Bronchial epithelial cell (primary cell): ENCODE measurements around the gene CACNA1H. TPM values are rescaled to one million over a fixed set of nuclear protein-coding genes. Genes with fewer than 3 reads are reported as not detected.
"Not testable (repeated sequence)": the region's sequence is repeated elsewhere in the genome, so short reads cannot be mapped to it uniquely, and the experiment has no call there.

Source experiments
- DNase-seq: peaks from one replicate; pipeline ENCODE4 v3.0.0-alpha.2; 2010; ENCODE audit warnings: low read depth
- FAIRE-seq: peaks from 2 replicates; lab custom pipeline; 2011; peaks lifted over from hg19 to GRCh38; lab: Jason Lieb, UNC
- H3K27me3 ChIP-seq: 2 replicates; pipeline ENCODE4 v1.5.1; 2011; ENCODE audit warnings: low read length; ENCODE audit not compliant: control insufficient read depth, insufficient read depth
- H3K36me3 ChIP-seq: 2 replicates; pipeline ENCODE4 v1.5.1; 2011; ENCODE audit warnings: low read length; ENCODE audit not compliant: control insufficient read depth, insufficient read depth
- H3K4me3 ChIP-seq: 2 replicates; pipeline ENCODE4 v1.5.1; 2011; ENCODE audit warnings: mild to moderate bottlenecking, low read depth, low read length, control low read depth
- total RNA-seq: library from RNA; depleted of rRNA; stranded (reverse); fragments of >200 nt; gene quantifications from 2 replicates; pipeline ENCODE4 v1.2.1, GENCODE V29; 2014
- TF ChIP-seq, protein P1 (sequence below): IDR thresholded peaks from 2 replicates; pipeline ENCODE4 v1.5.1; 2011; ENCODE audit warnings: mild to moderate bottlenecking, moderate library complexity, low read length, control low read depth, inconsistent platforms; ENCODE audit not compliant: insufficient read depth, severe bottlenecking

Gene CACNA1H
- total RNA-seq, 1 donor from 2014 or later: not detected

DNA sequence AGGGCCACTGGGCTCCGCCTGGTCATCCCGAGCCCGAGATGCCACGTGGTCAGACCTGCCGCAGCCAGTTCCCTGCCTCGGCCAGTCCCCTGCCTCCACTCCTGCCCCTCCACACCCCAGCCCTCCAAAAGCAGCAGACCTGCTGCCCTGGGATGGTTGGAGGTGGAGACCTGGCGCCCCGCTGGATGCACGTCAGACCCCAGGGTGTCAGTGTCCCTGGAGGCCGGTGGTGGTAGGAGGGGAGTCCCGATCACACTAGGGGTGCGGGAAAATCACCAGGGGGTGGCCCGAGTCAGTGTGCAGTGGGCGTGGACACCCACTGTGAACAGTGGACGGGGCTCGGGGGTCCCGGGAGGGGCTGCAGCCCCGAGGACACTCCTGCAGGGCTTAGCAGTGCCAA is 45.3 kb downstream of the CACNA1H start:
- no peak overlapping the region for H3K4me3 ChIP-seq
- no peaks in the 10 kb centered on the region for H3K27me3 ChIP-seq
- H3K36me3 ChIP-seq: no peaks in the 10 kb centered on the region
- no peak for FAIRE-seq
- TF ChIP-seq, protein P1, sequence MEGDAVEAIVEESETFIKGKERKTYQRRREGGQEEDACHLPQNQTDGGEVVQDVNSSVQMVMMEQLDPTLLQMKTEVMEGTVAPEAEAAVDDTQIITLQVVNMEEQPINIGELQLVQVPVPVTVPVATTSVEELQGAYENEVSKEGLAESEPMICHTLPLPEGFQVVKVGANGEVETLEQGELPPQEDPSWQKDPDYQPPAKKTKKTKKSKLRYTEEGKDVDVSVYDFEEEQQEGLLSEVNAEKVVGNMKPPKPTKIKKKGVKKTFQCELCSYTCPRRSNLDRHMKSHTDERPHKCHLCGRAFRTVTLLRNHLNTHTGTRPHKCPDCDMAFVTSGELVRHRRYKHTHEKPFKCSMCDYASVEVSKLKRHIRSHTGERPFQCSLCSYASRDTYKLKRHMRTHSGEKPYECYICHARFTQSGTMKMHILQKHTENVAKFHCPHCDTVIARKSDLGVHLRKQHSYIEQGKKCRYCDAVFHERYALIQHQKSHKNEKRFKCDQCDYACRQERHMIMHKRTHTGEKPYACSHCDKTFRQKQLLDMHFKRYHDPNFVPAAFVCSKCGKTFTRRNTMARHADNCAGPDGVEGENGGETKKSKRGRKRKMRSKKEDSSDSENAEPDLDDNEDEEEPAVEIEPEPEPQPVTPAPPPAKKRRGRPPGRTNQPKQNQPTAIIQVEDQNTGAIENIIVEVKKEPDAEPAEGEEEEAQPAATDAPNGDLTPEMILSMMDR: no peak
- DNase-seq: no peak

DNA sequence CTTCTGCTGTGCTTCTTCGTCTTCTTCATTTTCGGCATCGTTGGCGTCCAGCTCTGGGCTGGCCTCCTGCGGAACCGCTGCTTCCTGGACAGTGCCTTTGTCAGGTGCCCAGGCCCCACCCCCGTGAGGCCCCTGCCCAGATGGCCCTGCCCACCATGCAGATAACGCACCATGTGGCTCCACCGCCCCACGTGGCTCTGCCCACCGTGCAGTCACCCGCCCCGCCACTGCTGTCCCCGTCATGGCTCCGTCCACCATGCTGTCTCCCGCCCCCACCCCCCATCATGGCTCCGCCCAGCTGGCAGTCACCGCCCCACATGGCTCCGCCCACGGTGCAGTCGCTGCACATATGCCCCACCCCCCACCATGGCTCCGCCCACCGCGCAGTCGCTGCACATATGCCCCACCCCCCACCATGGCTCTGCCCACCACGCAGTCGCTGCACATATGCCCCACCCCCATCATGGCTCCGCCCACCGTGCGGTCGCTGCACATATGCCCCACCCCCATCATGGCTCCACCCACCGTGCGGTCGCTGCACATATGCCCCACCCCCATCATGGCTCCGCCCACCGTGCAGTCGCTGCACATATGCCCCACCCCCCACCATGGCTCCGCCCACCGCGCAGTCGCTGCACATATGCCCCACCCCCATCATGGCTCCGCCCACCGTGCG is 45.9 kb downstream of the CACNA1H start:
- H3K4me3 ChIP-seq, H3K36me3 ChIP-seq, DNase-seq, H3K27me3 ChIP-seq, FAIRE-seq: not testable (repeated sequence)

DNA sequence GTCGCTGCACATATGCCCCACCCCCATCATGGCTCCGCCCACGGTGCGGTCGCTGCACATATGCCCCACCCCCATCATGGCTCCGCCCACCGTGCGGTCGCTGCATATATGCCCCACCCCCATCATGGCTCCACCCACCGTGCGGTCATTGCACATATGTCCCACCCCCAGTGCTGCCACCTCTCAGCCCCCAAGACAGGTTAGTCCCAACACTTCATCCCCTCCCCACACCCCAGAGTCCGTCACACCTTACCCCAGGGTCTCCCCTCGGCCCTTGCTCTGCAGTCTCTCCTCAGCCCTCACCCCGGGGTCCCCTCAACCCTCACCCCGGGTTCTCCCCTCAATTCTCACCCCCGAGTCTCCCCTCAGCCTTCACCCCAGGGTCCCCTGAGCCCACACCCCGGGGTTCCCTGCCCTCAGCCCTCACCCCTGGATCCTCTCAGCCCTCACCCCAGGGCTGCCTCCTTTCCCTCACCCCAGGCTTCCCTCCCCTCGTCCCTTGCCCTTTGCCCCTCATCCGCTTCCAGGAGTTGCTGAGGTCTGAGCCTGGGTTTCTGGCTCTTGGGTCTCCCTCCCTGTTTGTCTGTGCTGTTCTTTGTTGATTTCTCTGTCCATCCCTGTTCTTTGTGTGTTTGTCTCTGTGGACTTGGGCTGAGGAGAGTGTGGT is 46.6 kb downstream of the CACNA1H start:
- FAIRE-seq (peak; percentile 32), DNase-seq (no peak)
- Histone ChIP-seq H3K36me3 (no peaks in the 10 kb centered on the region), H3K4me3 (no peak overlapping the region), H3K27me3 (no peaks in the 10 kb centered on the region)
- TF ChIP-seq, protein P1: no peak

DNA sequence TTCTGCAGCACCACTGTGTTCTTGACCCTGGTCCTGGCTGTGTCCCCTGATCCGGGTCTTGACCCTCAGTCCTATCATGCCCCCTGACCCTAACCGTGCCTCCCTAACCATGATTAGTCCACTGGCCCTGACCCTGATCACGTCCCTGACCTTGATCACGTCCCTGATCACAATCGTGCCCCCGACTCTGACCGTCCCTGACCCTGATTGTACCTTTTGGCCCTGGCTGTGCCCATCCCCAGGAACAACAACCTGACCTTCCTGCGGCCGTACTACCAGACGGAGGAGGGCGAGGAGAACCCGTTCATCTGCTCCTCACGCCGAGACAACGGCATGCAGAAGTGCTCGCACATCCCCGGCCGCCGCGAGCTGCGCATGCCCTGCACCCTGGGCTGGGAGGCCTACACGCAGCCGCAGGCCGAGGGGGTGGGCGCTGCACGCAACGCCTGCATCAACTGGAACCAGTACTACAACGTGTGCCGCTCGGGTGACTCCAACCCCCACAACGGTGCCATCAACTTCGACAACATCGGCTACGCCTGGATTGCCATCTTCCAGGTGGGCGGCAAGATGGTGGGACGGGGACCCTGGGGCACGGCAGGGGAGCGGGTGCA is 47.2 kb downstream of the CACNA1H start:
- no peak overlapping the region for H3K4me3 ChIP-seq
- FAIRE-seq (no peak), DNase-seq (no peak)
- TF ChIP-seq, protein P1: no peak
- no peaks in the 10 kb centered on the region for H3K36me3 ChIP-seq
- H3K27me3 ChIP-seq: no peaks in the 10 kb centered on the region

DNA sequence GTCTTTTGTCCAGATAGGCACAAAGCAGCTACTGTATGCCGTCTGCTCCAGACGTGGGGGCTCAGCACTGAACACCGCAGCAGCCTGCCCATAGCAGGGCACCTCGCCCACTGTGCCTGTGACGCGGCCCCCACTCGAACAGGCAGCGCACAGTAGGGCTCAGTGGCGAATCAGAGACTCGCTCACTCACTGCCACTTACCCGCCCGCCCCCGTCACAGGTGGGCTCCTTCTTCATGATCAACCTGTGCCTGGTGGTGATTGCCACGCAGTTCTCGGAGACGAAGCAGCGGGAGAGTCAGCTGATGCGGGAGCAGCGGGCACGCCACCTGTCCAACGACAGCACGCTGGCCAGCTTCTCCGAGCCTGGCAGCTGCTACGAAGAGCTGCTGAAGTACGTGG is 48.5 kb downstream of the CACNA1H start:
- Histone ChIP-seq H3K36me3 (no peaks in the 10 kb centered on the region), H3K27me3 (no peaks in the 10 kb centered on the region), H3K4me3 (no peak overlapping the region)
- FAIRE-seq (no peak), DNase-seq (no peak)
- TF ChIP-seq, protein P1: no peak

DNA sequence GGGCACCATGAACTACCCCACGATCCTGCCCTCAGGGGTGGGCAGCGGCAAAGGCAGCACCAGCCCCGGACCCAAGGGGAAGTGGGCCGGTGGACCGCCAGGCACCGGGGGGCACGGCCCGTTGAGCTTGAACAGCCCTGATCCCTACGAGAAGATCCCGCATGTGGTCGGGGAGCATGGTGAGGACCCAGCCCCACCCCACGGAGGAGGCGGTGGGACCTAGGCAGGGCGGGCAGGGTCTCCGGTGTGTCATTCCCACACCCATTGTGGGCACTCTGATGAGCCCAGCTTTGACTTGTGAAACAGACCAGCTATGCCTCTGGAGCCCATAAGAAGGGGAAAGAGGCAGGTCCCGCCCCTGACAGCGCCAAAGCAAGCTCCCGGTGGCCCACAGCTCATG is 49.4 kb downstream of the CACNA1H start:
- Histone ChIP-seq H3K4me3 (no peak overlapping the region), H3K36me3 (no peaks in the 10 kb centered on the region), H3K27me3 (no peaks in the 10 kb centered on the region)
- no peak for DNase-seq
- TF ChIP-seq, protein P1: no peak
- no peak for FAIRE-seq
